ENCODE results near the gene PIAS4. TPM values are rescaled to one million over a fixed set of nuclear protein-coding genes. Genes with fewer than 3 reads are reported as not detected.

Gene PIAS4
- total and polyA plus RNA-seq, 2 donors (not counting 3 experiments of a cell fraction or from before 2014, with no cell fraction given): 26.2 to 46.2 TPM

- Histone ChIP-seq H3K36me3 (ENCODE audit: control insufficient read depth in 2 of 2, extremely low read depth in 1 of 2, insufficient read depth in 2 of 2, low read length in 2 of 2) (peaks cover 5 to 16% of the 10 kb centered on the region in 2 experiments), H3K9me1 (replicated peaks; ENCODE audit: control insufficient read depth, extremely low read depth, insufficient read depth, low read length) (no peaks in the 10 kb centered on the region), H4K20me1 (replicated peaks; ENCODE audit: control insufficient read depth, extremely low read depth, insufficient read depth, low read length) (no peaks in the 10 kb centered on the region), H3K4me3 (replicated peaks in 1 of 3; ENCODE audit: insufficient read depth in 1 of 3, low read depth in 1 of 3, low read length in 3 of 3) (no peak overlapping the region), H3K27me3 (ENCODE audit: control insufficient read depth in 2 of 2, insufficient read depth in 2 of 2, low read length in 2 of 2) (no peaks in the 10 kb centered on the region), H3K4me1 (ENCODE audit: control insufficient read depth, extremely low read depth, insufficient read depth, low read length) (peaks cover 2% of the 10 kb centered on the region), H3K79me2 (ENCODE audit: control insufficient read depth, insufficient read depth, low read length) (peaks cover 10% of the 10 kb centered on the region), H2AFZ (ENCODE audit: low read depth, low read length) (no peak overlapping the region), H3K9ac (replicated peaks; ENCODE audit: extremely low read depth, insufficient read depth, low read length) (no peak overlapping the region), H3K4me2 (ENCODE audit: insufficient read depth, low read length) (no peak overlapping the region), H3K27ac (ENCODE audit: insufficient read depth, low read depth, low read length) (no peak overlapping the region), H3K9me3 (replicated peaks; ENCODE audit: control insufficient read depth, insufficient read depth, low read length) (no peaks in the 10 kb centered on the region)
- ChIA-PET POLR2A (no interaction called here), CTCF (interaction anchor here (1.5 kb wide), 1 partner anchor 10 kb away, joined by 3 read pairs; no protein-coding TSS in a partner anchor)
- intact Hi-C loops (cut with micrococcal nuclease): no loop called here
- DNase-seq (ENCODE audit: low read depth, low spot score) (no peak), FAIRE-seq (no peak)
- dilution Hi-C loops (cut with MboI; ENCODE audit: extremely low pct_ligation_motif_present, low sequenced_read_pairs): no loop called here
- TF ChIP-seq, protein P1, sequence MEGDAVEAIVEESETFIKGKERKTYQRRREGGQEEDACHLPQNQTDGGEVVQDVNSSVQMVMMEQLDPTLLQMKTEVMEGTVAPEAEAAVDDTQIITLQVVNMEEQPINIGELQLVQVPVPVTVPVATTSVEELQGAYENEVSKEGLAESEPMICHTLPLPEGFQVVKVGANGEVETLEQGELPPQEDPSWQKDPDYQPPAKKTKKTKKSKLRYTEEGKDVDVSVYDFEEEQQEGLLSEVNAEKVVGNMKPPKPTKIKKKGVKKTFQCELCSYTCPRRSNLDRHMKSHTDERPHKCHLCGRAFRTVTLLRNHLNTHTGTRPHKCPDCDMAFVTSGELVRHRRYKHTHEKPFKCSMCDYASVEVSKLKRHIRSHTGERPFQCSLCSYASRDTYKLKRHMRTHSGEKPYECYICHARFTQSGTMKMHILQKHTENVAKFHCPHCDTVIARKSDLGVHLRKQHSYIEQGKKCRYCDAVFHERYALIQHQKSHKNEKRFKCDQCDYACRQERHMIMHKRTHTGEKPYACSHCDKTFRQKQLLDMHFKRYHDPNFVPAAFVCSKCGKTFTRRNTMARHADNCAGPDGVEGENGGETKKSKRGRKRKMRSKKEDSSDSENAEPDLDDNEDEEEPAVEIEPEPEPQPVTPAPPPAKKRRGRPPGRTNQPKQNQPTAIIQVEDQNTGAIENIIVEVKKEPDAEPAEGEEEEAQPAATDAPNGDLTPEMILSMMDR (IDR thresholded peaks at IDR 0.05; ENCODE audit: extremely low read depth in 1 of 2, insufficient read depth in 1 of 2, low read depth in 1 of 2, low read length in 2 of 2): no peak
- TF ChIP-seq JUN (IDR thresholded peaks at IDR 0.05; ENCODE audit: borderline replicate concordance, insufficient read depth, insufficient read length, low read depth) (no peak), POLR2AphosphoS5 (IDR thresholded peaks at IDR 0.05; ENCODE audit: insufficient read depth, low read depth, low read length) (no peak), POLR2A (IDR thresholded peaks at IDR 0.05; ENCODE audit: low read depth, low read length) (no peak), FOS (IDR thresholded peaks at IDR 0.05; ENCODE audit: borderline replicate concordance, insufficient read depth, low read length) (no peak), GATA2 (IDR thresholded peaks at IDR 0.05; ENCODE audit: insufficient read depth, insufficient read length, low read depth, low read length) (no peak), MYC (IDR thresholded peaks at IDR 0.05; ENCODE audit: low read depth, low read length) (no peak), EZH2 (IDR thresholded peaks at IDR 0.05; ENCODE audit: borderline replicate concordance, low read depth, low read length, severe bottlenecking) (no peak)
- TF ChIP-seq, protein P2, sequence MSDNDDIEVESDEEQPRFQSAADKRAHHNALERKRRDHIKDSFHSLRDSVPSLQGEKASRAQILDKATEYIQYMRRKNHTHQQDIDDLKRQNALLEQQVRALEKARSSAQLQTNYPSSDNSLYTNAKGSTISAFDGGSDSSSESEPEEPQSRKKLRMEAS (IDR thresholded peaks at IDR 0.05; ENCODE audit: insufficient read depth, insufficient read length): no peak
- no TSS peak for BruUV-seq (replicated peaks)
These were observed 16.3 kb downstream of the PIAS4 start for GRCh38 chr19:4023600-4024398.
